LNCAP (cell line): ENCODE measurements around the gene OR10A6.

Experiments
- TF ChIP-seq, protein P1 (sequence below): fragments of 450-650 bp; IDR thresholded peaks from 2 replicates; pipeline ENCODE4 v1.5.1; 2017; ENCODE audit warnings: mild to moderate bottlenecking

Gene OR10A6

DNA sequence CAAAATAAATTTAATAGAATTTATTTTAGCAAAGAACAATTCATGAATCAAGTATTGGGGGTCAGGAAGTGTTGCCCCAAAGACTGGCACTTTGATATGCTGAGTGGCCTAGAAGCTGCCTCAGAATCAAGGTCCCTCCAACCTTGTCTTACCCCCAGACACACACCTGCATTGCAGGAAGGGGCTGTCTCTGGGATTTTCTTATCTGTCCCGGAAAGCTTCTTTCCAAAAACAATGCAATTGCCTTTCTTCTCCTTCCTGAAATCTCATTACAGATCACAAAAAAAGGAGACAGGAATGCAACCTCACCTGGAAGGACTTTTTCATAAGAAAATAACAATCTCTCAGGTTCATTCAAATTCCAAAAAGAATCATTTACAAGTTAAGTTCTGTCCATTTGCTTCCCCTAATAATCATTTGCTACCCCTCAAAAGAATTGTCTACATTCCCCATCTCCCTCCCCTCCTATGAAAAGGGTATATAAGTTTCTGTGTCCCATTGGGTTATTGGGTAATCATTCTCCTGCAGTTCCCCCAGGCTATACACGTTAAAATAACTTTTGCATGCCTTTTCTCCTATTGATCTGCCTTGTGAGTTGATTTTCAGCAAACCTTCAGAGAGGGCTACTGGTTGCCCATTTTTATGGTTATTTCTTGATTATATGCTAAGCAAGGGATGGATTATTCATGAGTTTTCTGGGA lies 21.3 kb downstream of the OR10A6 start:
- TF ChIP-seq, protein P1, sequence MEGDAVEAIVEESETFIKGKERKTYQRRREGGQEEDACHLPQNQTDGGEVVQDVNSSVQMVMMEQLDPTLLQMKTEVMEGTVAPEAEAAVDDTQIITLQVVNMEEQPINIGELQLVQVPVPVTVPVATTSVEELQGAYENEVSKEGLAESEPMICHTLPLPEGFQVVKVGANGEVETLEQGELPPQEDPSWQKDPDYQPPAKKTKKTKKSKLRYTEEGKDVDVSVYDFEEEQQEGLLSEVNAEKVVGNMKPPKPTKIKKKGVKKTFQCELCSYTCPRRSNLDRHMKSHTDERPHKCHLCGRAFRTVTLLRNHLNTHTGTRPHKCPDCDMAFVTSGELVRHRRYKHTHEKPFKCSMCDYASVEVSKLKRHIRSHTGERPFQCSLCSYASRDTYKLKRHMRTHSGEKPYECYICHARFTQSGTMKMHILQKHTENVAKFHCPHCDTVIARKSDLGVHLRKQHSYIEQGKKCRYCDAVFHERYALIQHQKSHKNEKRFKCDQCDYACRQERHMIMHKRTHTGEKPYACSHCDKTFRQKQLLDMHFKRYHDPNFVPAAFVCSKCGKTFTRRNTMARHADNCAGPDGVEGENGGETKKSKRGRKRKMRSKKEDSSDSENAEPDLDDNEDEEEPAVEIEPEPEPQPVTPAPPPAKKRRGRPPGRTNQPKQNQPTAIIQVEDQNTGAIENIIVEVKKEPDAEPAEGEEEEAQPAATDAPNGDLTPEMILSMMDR: no peak

DNA sequence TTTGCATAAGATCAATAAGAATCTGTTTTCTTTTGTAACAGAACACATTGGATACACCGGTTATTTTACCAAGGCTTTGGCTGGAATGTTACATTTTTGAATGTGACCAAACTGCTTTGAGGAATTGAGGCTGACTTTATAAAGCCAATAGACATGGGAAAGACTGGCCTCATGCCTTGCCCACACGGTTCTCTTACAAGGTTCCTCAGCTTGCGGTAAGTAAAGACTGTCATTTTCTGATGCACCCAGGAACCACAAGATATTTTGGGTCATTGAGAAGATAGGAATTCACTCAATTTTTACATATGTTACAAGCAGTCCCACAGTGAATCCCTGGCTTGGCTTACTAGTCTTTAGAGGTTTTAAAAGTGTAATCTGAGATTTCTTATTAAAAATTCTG lies 23.9 kb downstream of the OR10A6 start:
- TF ChIP-seq, protein P1: no peak

DNA sequence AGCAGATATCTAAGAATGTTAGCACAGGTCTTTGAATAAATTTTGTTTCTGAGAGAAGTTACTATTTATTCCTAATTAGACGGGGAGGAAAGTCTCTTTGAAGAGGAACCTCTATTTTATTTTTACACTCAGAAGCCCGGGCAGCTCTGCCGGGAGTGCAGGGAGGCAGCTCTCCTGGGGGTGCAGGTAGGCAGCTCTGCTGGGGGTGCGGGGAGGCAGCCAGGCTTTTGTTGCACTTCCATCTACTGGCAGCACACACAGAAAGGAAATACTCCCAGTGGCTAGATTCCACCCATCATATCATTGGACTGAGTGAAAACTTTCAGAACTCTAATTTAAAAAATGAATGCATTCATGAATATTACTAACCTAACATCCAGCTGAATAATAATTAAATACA lies 24.6 kb downstream of the OR10A6 start:
- TF ChIP-seq, protein P1: no peak

DNA sequence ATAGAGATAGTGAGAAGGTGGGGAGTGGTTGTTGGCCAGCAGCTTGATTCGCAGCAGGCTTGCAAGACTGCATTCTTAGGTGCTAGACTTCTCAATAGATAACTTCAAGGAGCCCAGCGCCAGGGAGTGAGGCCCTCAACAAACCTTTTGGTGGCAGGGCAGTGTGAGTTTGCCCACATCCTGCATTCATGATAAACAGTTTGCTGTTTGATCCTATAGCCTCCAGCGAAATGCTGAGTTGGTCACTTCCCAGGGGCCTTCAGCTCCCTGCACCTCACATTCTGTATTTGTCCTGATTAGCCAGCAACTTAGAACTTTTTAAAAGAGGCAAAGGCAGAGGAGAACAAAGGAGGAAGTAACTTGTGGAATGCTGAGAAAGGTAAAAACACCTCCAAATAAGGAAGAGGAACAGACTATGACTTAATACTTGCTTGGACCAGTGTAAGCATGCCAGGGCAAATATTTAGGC lies 25.1 kb downstream of the OR10A6 start:
- TF ChIP-seq, protein P1: no peak

DNA sequence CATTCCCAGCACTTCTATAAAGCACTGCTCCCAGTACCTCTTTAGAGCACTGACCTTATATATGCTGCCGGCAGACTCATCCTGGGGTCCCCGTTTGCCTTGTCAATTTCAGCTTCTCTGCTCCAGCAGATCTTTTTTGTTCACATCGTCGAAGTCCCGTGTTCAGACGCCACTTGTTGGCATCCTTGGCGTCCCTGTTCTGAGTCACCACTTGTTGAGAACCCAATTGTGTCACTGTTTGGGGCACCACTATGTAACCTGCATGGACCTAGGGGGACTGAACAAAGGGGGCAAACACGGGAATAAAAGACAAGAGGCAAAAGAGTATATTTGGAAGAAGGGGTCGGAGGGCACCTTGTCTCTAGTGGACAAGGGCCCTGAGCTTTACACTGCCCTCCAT lies 25.5 kb downstream of the OR10A6 start:
- TF ChIP-seq, protein P1: no peak

DNA sequence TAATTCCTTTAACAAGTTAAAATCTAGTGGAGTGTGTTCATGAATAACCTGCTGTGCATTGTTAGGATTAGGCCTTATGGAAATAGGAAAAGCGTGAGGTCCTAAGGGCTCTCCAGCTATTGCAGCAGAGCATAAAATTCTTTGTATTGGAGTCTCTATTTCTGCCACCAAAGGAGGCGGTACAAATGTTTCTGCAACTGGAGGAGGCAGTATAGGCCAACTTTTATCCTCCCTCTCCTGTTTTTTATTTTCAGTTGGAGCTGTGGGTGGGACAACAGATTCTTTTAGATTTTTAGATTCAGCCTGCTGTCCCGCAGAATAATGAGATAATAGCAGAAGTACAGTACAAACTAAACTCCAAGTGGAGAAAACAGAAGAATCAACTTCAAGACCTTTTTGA lies 26.2 kb downstream of the OR10A6 start:
- TF ChIP-seq, protein P1: no peak

DNA sequence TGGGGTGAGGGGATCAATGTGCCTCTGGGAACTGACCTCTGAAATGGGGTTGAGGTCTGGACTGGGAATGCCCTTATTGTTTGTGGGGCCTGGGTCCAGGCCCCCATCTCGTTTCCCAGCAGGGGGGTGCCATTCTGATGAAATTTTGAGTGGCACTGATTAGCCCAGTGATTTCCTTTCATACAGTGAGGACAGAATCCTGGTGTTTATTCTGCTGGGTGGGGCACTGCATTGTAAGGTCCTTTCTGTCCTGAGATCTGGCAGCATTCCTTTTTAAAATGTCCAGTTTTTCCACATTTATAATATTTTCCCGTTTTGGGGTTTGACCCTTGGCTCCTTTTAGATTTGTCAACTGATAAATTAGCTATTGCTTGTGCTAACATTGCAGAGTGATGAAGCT lies 27.1 kb downstream of the OR10A6 start:
- TF ChIP-seq, protein P1: no peak

DNA sequence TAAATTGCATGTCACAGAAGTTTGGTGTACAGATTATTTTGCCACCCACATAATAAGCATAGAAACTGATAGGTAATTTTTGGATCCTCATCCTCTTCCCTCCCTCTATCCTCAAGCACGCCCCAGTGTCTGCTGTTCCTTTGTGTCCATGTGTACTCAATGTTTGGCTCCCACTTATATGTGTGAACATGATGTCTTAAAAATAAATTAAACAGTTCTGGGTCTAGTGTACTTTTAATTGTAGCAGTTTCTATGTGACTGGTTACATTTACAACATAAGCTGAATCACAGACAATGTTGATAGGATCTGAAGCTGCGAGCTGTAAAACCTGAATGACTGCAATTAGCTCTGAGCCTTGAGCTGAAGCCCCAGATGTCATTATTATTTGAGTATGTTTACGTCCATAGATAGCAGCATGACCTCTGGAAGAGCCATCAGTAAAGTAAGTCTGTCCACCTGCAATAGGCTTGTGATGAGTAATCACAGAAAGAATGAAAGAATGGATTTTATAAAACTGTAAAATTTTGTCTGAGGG lies 29.7 kb downstream of the OR10A6 start:
- TF ChIP-seq, protein P1: no peak
